ENCODE measurements around the gene OR56A3.

DNA sequence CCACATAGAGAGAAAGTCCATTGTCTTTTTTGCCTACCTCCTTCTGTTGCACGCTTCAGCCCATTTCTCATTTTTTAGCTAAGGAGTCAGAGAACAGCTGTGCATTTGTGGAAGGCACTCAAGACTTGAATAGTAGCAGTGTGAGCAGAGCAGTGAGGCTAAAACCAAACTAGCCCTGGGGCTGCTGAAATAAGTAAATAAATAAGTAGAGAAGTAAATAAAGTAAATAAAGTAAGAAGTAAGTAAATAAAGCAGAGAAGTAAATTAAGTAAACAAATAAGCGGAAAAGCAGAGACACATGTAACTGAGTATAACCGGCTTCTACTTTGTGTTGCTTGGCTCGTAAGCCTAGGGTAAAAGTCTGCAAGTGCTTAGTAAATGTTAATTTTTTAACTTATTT, 47.2 kb downstream of the OR56A3 start:
- TF ChIP-seq, protein P1, sequence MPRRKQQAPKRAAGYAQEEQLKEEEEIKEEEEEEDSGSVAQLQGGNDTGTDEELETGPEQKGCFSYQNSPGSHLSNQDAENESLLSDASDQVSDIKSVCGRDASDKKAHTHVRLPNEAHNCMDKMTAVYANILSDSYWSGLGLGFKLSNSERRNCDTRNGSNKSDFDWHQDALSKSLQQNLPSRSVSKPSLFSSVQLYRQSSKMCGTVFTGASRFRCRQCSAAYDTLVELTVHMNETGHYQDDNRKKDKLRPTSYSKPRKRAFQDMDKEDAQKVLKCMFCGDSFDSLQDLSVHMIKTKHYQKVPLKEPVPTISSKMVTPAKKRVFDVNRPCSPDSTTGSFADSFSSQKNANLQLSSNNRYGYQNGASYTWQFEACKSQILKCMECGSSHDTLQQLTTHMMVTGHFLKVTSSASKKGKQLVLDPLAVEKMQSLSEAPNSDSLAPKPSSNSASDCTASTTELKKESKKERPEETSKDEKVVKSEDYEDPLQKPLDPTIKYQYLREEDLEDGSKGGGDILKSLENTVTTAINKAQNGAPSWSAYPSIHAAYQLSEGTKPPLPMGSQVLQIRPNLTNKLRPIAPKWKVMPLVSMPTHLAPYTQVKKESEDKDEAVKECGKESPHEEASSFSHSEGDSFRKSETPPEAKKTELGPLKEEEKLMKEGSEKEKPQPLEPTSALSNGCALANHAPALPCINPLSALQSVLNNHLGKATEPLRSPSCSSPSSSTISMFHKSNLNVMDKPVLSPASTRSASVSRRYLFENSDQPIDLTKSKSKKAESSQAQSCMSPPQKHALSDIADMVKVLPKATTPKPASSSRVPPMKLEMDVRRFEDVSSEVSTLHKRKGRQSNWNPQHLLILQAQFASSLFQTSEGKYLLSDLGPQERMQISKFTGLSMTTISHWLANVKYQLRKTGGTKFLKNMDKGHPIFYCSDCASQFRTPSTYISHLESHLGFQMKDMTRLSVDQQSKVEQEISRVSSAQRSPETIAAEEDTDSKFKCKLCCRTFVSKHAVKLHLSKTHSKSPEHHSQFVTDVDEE (CRISPR knock-in tag; IDR thresholded peaks at IDR 0.05), result no peak
- TF ChIP-seq ZNF8 (CRISPR knock-in tag; IDR thresholded peaks at IDR 0.05), result no peak
- TF ChIP-seq ZFP3 (CRISPR knock-in tag; IDR thresholded peaks at IDR 0.05), result no peak
- no peak for TF ChIP-seq BACH2 (CRISPR knock-in tag; IDR thresholded peaks at IDR 0.05; ENCODE audit: borderline replicate concordance)
- TF ChIP-seq RARB (CRISPR knock-in tag; IDR thresholded peaks at IDR 0.05), result no peak
- TF ChIP-seq ZNF565 (CRISPR knock-in tag; conservative IDR thresholded peaks at IDR 0.05; ENCODE audit: low read depth), result no peak
- TF ChIP-seq ARNTL (CRISPR knock-in tag; IDR thresholded peaks at IDR 0.05; ENCODE audit: borderline replicate concordance, low read depth), result no peak
- no peak for TF ChIP-seq TCF4 (CRISPR knock-in tag; IDR thresholded peaks at IDR 0.05; ENCODE audit: borderline replicate concordance)
- TF ChIP-seq SNAI2 (CRISPR knock-in tag; IDR thresholded peaks at IDR 0.05), result no peak
- no peak for TF ChIP-seq PPARA (CRISPR knock-in tag; IDR thresholded peaks at IDR 0.05; ENCODE audit: borderline replicate concordance)
- no peak for TF ChIP-seq ZFP30 (CRISPR knock-in tag; IDR thresholded peaks at IDR 0.05)
- TF ChIP-seq, protein P2, sequence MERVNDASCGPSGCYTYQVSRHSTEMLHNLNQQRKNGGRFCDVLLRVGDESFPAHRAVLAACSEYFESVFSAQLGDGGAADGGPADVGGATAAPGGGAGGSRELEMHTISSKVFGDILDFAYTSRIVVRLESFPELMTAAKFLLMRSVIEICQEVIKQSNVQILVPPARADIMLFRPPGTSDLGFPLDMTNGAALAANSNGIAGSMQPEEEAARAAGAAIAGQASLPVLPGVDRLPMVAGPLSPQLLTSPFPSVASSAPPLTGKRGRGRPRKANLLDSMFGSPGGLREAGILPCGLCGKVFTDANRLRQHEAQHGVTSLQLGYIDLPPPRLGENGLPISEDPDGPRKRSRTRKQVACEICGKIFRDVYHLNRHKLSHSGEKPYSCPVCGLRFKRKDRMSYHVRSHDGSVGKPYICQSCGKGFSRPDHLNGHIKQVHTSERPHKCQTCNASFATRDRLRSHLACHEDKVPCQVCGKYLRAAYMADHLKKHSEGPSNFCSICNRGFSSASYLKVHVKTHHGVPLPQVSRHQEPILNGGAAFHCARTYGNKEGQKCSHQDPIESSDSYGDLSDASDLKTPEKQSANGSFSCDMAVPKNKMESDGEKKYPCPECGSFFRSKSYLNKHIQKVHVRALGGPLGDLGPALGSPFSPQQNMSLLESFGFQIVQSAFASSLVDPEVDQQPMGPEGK (CRISPR knock-in tag; IDR thresholded peaks at IDR 0.05; ENCODE audit: borderline replicate concordance), result no peak

Measured in SK-N-SH treated with all-trans-retinoic acid at 6 μM for 48 hours (cell line).